ENCODE measurements around the gene ARID3C.

GRCh38 chr9:34629491-34629808 lies 584 bp upstream of the ARID3C start:
- TF ChIP-seq CSDC2 (CRISPR knock-in tag; IDR thresholded peaks at IDR 0.05) (no peak), ZNF70 (CRISPR knock-in tag; IDR thresholded peaks at IDR 0.05) (no peak), ZFP3 (CRISPR knock-in tag; IDR thresholded peaks at IDR 0.05) (no peak), ISL1 (CRISPR knock-in tag; IDR thresholded peaks at IDR 0.05) (no peak), PATZ1 (CRISPR knock-in tag; IDR thresholded peaks at IDR 0.05; ENCODE audit: borderline replicate concordance) (no peak), ESRRG (CRISPR knock-in tag; IDR thresholded peaks at IDR 0.05) (no peak), TOX (CRISPR knock-in tag; IDR thresholded peaks at IDR 0.05; ENCODE audit: borderline replicate concordance) (no peak), TSHZ2 (CRISPR knock-in tag; IDR thresholded peaks at IDR 0.05) (no peak)

Measured in SK-N-SH treated with all-trans-retinoic acid at 6 μM for 48 hours (cell line).